ENCODE results near the gene GSX2. TPM values are rescaled to one million over a fixed set of nuclear protein-coding genes. Genes with fewer than 3 reads are reported as not detected.

The GSX2 gene
- total RNA-seq, 1 donor from 2014 or later: not detected

DNA sequence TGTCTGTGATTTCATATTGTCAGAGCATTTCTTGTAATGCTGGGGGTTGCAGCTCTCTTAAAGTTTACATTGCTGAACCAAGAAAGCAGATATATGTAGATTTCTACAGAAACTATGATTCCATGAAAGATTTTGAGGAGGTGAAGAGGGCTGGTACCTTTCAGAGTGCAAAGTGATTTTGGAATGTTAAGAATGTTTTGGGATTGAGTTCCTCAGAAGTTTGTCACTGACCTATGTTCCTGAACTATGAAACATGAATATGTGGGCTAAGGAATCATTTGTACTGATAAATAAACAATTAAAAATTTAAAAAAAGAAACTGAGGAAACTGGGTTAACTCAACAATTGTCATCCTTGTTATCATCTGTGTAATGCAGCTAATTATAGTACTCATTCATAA is 23.3 kb upstream of the GSX2 start:
- DNase-seq (ENCODE audit: low read depth in 2 of 2): no peak

DNA sequence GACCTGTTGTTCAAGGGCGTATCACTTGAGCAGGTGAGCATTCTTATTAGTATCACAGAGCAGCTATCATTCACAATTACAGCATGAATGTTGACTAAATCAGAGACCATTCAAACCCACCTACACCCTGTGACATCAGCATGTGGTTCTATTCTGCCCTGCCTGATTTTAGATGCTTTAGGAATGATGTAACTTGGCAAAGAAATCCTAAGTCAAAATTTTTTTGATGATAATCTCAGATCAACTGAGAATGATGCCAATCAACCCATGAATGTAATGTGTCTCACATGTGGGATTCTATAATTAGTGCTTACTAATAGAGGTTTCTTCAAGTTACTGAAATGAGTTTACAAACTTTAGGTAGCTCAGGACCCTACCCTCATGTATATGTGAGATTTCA is 22.2 kb upstream of the GSX2 start:
- no peak for DNase-seq (ENCODE audit: low read depth in 2 of 2)

DNA sequence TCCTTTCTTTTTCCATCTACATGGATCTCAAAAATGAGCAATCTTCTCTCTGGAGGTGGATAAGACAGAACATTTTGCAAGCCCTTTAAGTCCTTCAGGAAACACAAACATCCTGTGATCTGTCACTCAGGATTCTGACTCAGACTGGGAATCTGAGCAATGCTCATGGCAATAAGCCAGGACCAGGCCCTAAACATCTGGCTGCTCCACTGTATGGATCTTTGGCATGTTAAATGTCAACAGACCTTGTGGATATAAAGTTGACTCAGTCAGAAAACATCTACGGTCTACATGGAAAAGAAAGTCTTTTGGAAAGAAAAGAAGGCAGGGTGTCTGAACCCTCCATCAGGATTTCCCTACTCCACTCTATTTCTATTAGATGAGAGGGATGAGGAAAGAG is 17.8 kb upstream of the GSX2 start:
- DNase-seq (ENCODE audit: low read depth in 2 of 2): peak; percentile 81 to 97

DNA sequence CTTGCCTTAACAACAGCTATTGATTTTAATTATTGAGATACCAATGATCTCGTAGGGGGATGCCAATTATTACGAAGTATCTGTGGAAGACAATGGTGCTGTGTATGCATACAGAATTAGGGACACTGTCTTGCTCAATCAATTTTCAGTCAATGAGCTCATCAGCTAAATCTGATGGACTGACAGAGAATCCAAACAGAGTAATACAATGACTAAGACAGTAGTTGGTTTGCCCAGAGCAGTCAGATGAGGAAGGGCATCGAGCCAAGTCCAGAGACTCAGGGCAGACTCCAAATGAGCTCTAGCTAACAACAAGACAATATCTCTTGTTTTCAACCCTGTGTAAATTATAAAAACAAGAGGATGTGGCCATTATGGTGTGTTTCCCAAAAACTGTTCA is 14.7 kb upstream of the GSX2 start:
- DNase-seq (ENCODE audit: low read depth in 2 of 2): peak; percentile 85 to 93

- no peak for DNase-seq (ENCODE audit: low read depth in 2 of 2)
Observed at GRCh38 chr4:54089875-54090274, 10.1 kb upstream of the GSX2 start.

DNA sequence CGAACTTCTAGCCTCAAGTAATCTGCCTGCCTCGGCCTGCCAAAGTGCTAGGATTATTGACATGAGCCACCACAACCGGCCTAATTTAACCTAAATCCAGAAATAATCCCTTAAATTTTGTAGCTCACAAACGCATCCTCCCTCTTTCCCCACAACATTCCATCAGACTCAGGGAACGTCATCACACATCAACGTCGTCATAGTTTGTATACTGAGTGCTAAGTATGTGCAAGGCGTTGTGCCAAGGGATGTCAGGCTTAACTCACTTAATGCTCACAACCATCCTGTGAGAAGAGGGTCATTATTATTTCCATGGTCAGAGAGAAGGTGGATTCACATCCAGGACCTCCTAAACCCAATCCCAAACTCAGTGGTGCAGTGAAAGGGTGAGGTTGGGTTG is 9.6 kb upstream of the GSX2 start:
- DNase-seq (ENCODE audit: low read depth in 2 of 2): no peak

DNA sequence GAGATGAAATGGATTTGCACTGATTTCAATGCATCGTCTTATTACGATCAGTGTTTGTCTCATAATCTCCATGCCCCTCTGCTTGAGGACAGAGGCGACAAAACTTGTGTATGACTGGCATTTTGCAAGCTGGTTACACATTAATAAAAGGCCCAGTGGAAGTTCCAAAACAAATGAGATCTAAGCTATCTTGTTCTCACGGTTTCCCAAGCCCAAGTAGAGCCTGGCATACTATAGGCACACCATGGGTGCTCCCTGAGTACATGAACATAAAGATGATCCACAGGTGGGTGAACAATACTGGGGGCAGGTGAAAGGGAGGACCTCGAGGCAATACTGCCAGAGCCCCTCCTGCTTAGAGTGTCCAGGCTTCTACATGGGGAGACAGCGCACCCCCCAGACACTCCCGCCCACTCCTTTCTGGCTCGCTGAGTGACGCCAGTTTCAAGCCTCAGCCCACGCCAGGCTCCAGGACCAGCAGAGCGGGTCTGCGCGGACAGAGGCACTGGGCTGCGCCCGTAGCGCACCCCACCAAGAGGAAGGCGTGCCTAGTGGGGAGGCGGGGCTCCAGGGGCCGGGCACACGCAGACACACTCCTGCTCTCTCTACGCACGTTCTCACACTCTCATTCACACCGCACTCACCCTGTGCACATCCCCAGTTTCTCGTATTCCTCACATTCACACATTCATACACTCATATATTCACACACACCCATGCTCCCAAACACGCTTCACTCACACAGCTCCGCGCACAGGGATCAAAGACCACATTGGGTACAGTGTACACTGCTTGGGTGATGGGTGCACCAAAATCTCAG is 8.9 kb upstream of the GSX2 start:
- peak in 1 of 2 donors; percentile 52 for DNase-seq (ENCODE audit: low read depth in 2 of 2)

DNA sequence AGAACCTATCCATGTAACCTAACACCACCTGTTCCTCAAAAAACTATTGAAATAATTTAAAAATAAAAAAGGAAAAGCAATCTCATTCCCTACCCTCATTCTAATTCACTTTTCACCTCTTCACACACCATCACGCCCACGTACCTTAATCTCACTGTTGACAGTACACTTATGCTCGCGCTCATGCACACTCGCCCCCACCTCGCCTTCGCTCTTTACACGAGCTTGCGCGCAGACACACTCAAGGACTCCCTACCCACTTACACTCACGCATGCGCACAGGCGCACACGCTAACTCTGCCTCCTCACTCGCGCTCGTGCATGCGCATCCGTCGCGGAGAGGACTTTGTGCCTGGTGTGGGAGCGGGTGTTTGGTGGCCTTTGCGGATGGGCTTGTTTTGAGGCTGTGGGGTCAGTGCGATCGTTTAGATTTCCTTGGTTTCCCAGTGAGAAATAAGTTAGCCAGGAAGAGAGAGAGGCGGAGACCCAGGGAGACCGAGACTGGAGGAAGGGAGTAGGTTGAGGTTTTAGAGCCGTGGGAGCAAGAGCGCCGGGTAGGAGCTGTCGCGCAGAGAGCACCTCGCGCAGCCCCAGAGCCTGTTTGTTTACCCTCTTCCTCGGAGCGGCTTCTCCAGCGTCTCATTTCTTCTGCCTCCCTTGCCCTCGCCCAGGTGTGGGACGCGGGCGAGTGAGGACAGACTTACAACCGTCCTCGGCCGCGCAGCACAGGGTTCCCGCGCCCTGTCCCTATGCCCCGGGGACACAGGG is 8.1 kb upstream of the GSX2 start:
- DNase-seq (ENCODE audit: low read depth in 2 of 2): peak; percentile 55 to 81

DNA sequence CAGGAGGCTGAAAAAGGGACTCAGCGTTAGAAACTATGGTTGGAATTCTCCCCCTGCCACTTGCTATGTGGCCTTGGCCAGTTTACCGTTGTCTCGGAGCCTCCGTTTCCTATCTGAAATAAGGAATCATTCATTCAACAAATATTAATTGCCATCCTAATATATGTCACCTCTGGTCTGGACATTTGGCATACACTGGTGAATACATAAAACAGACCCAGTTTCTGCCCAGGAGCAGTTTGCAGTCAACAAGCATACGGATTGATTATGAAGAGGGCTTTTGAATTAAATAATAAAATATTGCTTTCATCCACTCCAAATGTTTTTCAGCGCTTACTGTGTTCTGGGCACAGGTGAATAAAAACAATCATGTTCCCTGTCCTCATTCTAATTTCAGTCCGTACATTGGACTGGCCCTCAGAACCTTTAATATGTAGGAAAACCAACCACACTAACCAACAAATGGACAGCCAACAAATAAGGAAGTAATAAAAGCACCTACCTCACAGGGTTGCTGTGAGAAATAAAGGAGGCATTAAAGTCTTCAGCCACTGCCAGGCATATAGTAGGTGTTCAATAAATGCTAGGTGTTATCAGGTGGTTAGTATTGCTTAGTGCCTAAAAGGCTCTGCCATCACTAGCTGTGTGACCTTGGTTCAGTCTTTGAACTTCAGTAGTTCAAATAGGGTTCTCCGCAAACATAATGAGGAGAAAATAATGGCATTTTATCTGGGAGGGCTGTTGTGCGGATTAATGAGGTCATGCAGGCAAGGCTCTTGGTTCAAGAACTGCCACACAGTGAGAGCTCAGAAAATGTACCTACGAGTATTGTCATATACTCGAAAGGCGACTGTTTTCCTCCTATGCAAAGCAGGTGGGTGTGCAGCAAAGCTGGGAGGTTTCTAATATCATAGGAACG is 7.3 kb upstream of the GSX2 start:
- DNase-seq (ENCODE audit: low read depth in 2 of 2): no peak

- no peak for DNase-seq (ENCODE audit: low read depth in 2 of 2)
Observed at GRCh38 chr4:54093324-54094240, 6.4 kb upstream of the GSX2 start.

DNA sequence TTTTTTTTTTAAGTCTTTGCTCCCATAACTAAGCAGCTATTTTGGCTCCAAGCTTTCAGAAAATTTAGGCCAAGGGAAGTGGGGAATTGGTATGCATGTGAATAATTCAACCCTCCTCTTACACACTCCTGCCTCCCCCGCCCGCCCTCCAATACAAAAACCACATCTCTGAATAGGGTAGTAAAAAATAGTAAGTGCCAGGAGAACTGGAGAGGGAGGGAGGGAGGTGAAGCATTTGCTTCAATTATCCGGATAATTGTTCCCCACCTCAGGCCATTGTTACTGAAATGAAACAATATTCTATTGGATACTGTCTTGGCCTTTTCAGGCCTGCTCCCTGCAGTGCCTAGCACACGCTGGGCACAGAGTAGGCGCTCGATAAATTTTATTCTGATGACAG is 5.5 kb upstream of the GSX2 start:
- no peak for DNase-seq (ENCODE audit: low read depth in 2 of 2)

GRCh38 chr4:54095110-54095825 is 4.7 kb upstream of the GSX2 start:
- DNase-seq (ENCODE audit: low read depth in 2 of 2): no peak

- DNase-seq (ENCODE audit: low read depth in 2 of 2): no peak
Observed at GRCh38 chr4:54096295-54096962, 3.5 kb upstream of the GSX2 start.

DNA sequence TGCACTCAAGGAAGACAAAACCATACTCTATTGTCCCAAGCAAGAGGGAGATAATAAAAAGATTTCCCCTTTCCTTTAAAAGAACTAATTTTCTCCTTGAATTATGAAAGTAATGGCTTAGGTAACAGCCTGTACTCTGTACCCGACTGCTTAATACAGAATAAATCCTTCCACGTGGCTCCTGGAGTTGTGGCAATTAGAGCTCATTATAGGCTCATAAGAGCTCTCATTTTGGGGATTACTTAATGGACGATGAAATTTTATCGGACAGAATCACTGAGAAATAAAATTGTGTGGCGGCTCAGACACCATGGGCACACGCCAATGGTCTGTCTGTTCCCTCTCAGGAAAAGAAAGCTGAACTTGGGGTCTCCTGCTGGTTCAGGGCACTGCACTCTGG is 2.8 kb upstream of the GSX2 start:
- DNase-seq (ENCODE audit: low read depth in 2 of 2): no peak

DNA sequence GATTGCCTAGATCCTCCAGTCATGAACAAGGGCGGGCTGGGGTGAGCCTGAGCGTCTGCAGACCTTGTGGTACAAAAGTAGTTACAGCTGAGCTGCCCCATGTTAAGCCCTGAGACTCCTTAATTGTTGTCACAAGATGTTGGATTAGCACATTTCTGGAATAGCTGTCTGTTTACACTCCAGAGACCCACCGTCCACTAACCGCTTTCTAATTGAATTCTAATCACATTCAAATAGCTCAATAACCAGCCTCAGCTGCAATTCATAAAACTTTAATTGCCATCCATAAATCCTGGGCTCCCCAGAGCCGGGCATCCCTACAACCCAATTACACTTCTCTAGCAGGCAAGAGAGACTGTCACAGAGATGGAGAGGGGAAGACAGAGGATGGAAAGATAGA is 1.6 kb upstream of the GSX2 start:
- DNase-seq (ENCODE audit: low read depth in 2 of 2): no peak

- DNase-seq (ENCODE audit: low read depth in 2 of 2): no peak
Observed at GRCh38 chr4:54099287-54099747, 646 bp upstream of the GSX2 start.

- no peak for DNase-seq (ENCODE audit: low read depth in 2 of 2)
Observed at GRCh38 chr4:54100595-54101189, 729 bp downstream of the GSX2 start.

DNA sequence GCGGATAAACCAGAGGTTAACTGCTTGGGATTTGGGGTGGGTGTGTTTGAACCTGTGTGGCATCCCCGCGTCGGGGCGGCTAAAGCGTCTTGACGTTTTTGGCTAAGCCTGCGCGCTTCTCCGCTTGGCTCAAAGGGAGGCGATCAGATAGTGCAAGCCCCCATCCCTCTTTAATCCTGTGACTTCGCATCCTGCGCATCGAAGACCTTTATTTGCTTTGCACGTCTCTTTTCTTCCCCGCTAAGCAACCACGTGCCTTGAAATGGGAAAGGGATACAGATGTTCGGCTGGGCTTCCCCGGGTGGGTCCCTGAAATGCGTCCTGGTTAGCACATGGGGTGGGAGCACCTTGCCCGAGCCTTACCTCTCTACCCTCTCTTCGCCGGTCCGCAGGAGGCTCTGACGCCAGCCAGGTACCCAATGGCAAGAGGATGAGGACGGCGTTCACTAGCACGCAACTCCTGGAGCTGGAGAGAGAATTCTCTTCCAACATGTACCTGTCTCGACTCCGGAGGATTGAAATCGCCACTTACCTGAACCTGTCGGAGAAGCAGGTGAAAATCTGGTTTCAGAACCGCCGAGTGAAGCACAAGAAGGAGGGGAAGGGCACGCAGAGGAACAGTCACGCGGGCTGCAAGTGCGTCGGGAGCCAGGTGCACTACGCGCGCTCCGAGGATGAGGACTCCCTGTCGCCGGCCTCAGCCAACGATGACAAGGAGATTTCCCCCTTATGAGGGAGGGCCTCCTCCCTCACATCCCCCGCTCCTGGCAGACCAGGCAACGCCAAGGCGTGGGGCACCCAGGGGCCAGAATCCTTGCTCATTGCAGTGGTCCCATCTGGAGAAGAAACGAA is 1.5 kb downstream of the GSX2 start:
- DNase-seq (ENCODE audit: low read depth in 2 of 2): no peak

All from dermis microvascular lymphatic vessel endothelial cell (primary cell).